Type B pancreatic cell (in vitro differentiated cells): ENCODE results near the gene DNAH11. TPM values are rescaled to one million over a fixed set of nuclear protein-coding genes. Genes with fewer than 3 reads are reported as not detected.
"Not testable (repeated sequence)": the region's sequence is repeated elsewhere in the genome, so short reads cannot be mapped to it uniquely, and the experiment has no call there.

Experiments used
- DNase-seq: peaks from one replicate; pipeline ENCODE4 v3.0.0; 2021; ENCODE audit warnings: mixed read lengths; ENCODE audit not compliant: unreplicated experiment; ENCODE audit errors: extremely low spot score
- H3K27ac Mint-ChIP-seq: 2 replicates; pipeline ENCODE4 v1.8.0; 2021; ENCODE audit warnings: mild to moderate bottlenecking, mixed read lengths
- H3K27me3 Mint-ChIP-seq: 2 replicates; pipeline ENCODE4 v1.8.0; 2021; ENCODE audit warnings: mixed read lengths
- H3K36me3 Mint-ChIP-seq: 2 replicates; pipeline ENCODE4 v1.8.0; 2021; ENCODE audit warnings: mixed read lengths
- H3K4me1 Mint-ChIP-seq: one replicate; pipeline ENCODE4 v1.8.0; 2021; ENCODE audit warnings: mixed read lengths; ENCODE audit not compliant: unreplicated experiment
- H3K4me3 Mint-ChIP-seq: 2 replicates; pipeline ENCODE4 v1.8.0; 2021; ENCODE audit warnings: mild to moderate bottlenecking, mixed read lengths
- H3K9me3 Mint-ChIP-seq: 2 replicates; pipeline ENCODE4 v1.8.0; 2021; ENCODE audit warnings: mixed read lengths
- total RNA-seq: library from RNA; stranded (reverse); gene quantifications from 2 replicates; pipeline ENCODE4 v1.2.1, GENCODE V29; 2021; ENCODE audit warnings: low replicate concordance
- TF ChIP-seq, protein P1 (sequence below): fragments of 200-600 bp; sonication (generic); conservative IDR thresholded peaks from 2 replicates; pipeline ENCODE4 v1.5.0; 2021; ENCODE audit warnings: antibody characterized with exemption, mild to moderate bottlenecking

The DNAH11 gene
- total RNA-seq, 1 donor from 2014 or later, result 3.2 TPM

DNA sequence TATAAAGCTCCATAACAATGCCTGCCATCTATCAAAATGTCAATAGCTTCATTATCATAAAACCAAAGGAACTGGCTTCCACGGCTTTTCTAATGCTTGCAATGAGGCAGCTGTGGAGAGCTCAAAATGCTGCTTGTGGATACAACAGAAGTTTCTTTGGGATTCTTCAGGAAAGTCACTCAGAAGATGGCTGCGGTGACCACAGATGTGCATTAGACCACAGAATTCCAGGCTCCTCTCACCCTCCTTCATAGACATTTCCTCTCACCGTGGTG, 325.7 kb downstream of the DNAH11 start:
- no peak for DNase-seq
- no peak overlapping the region for H3K27ac Mint-ChIP-seq
- H3K4me1 Mint-ChIP-seq, result peaks cover 12% of the 10 kb centered on the region
- no peaks in the 10 kb centered on the region for H3K27me3 Mint-ChIP-seq
- TF ChIP-seq, protein P1, sequence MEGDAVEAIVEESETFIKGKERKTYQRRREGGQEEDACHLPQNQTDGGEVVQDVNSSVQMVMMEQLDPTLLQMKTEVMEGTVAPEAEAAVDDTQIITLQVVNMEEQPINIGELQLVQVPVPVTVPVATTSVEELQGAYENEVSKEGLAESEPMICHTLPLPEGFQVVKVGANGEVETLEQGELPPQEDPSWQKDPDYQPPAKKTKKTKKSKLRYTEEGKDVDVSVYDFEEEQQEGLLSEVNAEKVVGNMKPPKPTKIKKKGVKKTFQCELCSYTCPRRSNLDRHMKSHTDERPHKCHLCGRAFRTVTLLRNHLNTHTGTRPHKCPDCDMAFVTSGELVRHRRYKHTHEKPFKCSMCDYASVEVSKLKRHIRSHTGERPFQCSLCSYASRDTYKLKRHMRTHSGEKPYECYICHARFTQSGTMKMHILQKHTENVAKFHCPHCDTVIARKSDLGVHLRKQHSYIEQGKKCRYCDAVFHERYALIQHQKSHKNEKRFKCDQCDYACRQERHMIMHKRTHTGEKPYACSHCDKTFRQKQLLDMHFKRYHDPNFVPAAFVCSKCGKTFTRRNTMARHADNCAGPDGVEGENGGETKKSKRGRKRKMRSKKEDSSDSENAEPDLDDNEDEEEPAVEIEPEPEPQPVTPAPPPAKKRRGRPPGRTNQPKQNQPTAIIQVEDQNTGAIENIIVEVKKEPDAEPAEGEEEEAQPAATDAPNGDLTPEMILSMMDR, result no peak
- H3K36me3 Mint-ChIP-seq, result no peaks in the 10 kb centered on the region
- H3K4me3 Mint-ChIP-seq, result no peak overlapping the region
- no peaks in the 10 kb centered on the region for H3K9me3 Mint-ChIP-seq

DNA sequence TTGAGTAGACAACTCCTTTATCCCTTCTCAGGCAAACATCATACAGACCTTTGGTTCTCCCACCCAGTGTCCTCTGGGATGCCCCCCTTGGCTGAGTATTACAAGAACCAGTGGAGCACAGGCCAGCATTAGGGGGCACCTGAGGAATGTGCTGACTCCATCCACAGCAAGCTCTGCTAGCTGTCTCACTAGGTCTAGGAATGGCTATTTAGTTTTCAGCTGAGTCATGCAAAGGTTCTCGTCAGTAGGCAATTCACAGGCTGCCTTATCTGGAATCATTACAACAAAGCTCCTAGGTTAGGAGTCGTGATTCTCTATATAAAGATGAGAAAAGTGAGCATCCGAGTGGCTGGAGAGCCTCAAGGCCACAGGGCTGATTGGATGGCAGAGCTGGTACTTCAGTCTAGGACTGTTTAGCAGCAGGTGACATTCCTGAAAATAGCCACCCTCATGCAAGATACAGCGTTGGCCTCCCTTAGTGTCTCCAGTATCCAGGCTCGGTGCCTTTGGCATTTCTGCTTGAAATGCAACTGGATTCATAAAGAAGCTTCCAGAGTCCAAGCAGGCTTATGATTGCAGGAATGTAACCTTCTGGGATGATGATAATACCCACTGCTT, 327.1 kb downstream of the DNAH11 start:
- H3K36me3 Mint-ChIP-seq, result no peaks in the 10 kb centered on the region
- H3K4me1 Mint-ChIP-seq, result peaks cover 12% of the 10 kb centered on the region
- DNase-seq, result no peak
- no peaks in the 10 kb centered on the region for H3K27me3 Mint-ChIP-seq
- H3K9me3 Mint-ChIP-seq, result no peaks in the 10 kb centered on the region
- H3K27ac Mint-ChIP-seq, result no peak overlapping the region
- TF ChIP-seq, protein P1, result no peak
- H3K4me3 Mint-ChIP-seq, result no peak overlapping the region

DNA sequence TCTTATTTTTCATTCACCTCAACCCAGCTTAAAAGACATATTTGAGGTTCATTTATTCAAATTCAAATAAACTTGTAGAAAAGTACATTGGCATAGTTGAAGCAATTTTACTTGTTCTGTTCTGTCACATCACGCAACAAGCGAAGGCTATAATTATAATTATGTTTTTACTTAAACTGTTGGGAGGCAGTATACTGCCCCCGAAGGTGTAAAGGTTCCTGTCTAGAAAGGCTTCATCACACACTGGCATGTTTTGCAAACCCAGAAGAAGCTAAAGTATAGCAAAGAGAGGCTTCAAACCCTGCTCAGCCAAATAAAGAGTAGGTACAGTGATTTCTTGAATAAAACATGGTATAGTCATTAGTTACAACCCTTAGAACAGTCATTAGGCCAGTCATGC, 340.2 kb downstream of the DNAH11 start:
- no peaks in the 10 kb centered on the region for H3K9me3 Mint-ChIP-seq

GRCh38 chr7:21883501-21883900, 340.7 kb downstream of the DNAH11 start:
- not testable (repeated sequence) for H3K4me3 Mint-ChIP-seq, H3K27me3 Mint-ChIP-seq, H3K36me3 Mint-ChIP-seq, H3K27ac Mint-ChIP-seq, H3K9me3 Mint-ChIP-seq, DNase-seq
- peaks cover 12% of the 10 kb centered on the region for H3K4me1 Mint-ChIP-seq

More for the DNA sequence above, 340.2 kb downstream of the DNAH11 start:
- TF ChIP-seq, protein P1, result no peak
- no peaks in the 10 kb centered on the region for H3K36me3 Mint-ChIP-seq
- no peaks in the 10 kb centered on the region for H3K27me3 Mint-ChIP-seq
- H3K4me3 Mint-ChIP-seq, result no peak overlapping the region
- DNase-seq, result no peak
- H3K4me1 Mint-ChIP-seq, result peaks cover 12% of the 10 kb centered on the region
- H3K27ac Mint-ChIP-seq, result no peak overlapping the region

- TF ChIP-seq, protein P1, result no peak
- Mint-ChIP-seq H3K4me3 (no peak overlapping the region), H3K9me3 (no peaks in the 10 kb centered on the region), H3K27me3 (no peaks in the 10 kb centered on the region), H3K4me1 (peaks cover 12% of the 10 kb centered on the region), H3K36me3 (no peaks in the 10 kb centered on the region), H3K27ac (no peak overlapping the region)
- DNase-seq, result no peak
Observed at GRCh38 chr7:21884496-21884895, 341.7 kb downstream of the DNAH11 start.

- DNase-seq, result no peak
- H3K27ac Mint-ChIP-seq, result no peak overlapping the region
- H3K9me3 Mint-ChIP-seq, result no peaks in the 10 kb centered on the region
- TF ChIP-seq, protein P1, result no peak
- H3K4me3 Mint-ChIP-seq, result no peak overlapping the region
- no peaks in the 10 kb centered on the region for H3K27me3 Mint-ChIP-seq
- H3K36me3 Mint-ChIP-seq, result no peaks in the 10 kb centered on the region
- H3K4me1 Mint-ChIP-seq, result peaks cover 12% of the 10 kb centered on the region
Observed at GRCh38 chr7:21886396-21886795, 343.6 kb downstream of the DNAH11 start.
